GM15510 (cell line): Measurements from ENCODE around the gene NPHS1.

ENCODE experiments used
- POLR2A ChIP-seq: IDR thresholded peaks from 3 replicates; pipeline ENCODE4 v1.6.1; 2011; ENCODE audit warnings: borderline replicate concordance; ENCODE audit not compliant: insufficient read length; ENCODE audit errors: extremely low read depth

NPHS1 gene

GRCh38 chr19:35792312-35792711 lies 60.0 kb downstream of the NPHS1 start:
- TF ChIP-seq POLR2A, result no peak

- TF ChIP-seq POLR2A, result no peak
These were observed 60.5 kb downstream of the NPHS1 start for GRCh38 chr19:35791814-35792279.

- TF ChIP-seq POLR2A, result no peak
These were observed 61.1 kb downstream of the NPHS1 start for GRCh38 chr19:35790981-35791813.

GRCh38 chr19:35789978-35790944 lies 62.0 kb downstream of the NPHS1 start:
- no peak for TF ChIP-seq POLR2A

GRCh38 chr19:35789195-35789977 lies 62.9 kb downstream of the NPHS1 start:
- TF ChIP-seq POLR2A, result no peak

GRCh38 chr19:35788205-35788960 lies 63.9 kb downstream of the NPHS1 start:
- no peak for TF ChIP-seq POLR2A

- TF ChIP-seq POLR2A, result no peak
These were observed 65.0 kb downstream of the NPHS1 start for GRCh38 chr19:35787227-35787799.

GRCh38 chr19:35786299-35787160 lies 65.8 kb downstream of the NPHS1 start:
- TF ChIP-seq POLR2A, result no peak

GRCh38 chr19:35785339-35785627 lies 67.0 kb downstream of the NPHS1 start:
- TF ChIP-seq POLR2A, result no peak

GRCh38 chr19:35784503-35785338 lies 67.6 kb downstream of the NPHS1 start:
- no peak for TF ChIP-seq POLR2A

- no peak for TF ChIP-seq POLR2A
These were observed 68.6 kb downstream of the NPHS1 start for GRCh38 chr19:35783469-35784434.
